ENCODE data around the gene CLPTM1.

GRCh38 chr19:44924243-44924725 lies 30.9 kb upstream of the CLPTM1 start:
- TF ChIP-seq CTCF (IDR thresholded peaks at IDR 0.05; ENCODE audit: borderline replicate concordance, extremely low read depth, low read length, poor library complexity, severe bottlenecking): no peak
- TF ChIP-seq EZH2 (IDR thresholded peaks at IDR 0.05; ENCODE audit: borderline replicate concordance, low read depth, low read length, severe bottlenecking): no peak

Measured in DND-41 (cell line).